GM21515 (cell line): Measurements from ENCODE around the gene HOMER1.

Experiments used
- ATAC-seq: cut with Tn5 transposase; IDR thresholded peaks from one replicate; pipeline ENCODE4 v1.9.1; 2021; ENCODE audit not compliant: unreplicated experiment

HOMER1 gene

DNA sequence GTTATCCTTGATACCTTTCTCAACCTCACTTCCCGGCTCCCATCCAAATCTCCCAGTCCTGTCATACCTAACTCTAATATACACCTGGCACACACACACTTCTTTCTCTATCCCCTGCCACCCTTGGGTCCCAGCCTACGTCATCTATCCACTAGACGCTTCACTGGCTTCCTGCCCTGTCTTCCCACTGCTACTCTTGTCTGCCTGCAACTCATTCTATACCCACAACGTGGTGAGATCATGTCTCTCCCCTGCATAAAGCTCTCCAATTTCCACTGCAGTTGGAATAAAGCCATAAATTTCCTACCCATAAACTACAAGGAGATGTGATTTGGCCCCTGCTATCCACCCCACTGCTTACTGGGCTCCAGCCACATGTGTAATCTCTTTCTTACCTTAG, 184.5 kb downstream of the HOMER1 start:
- no peak for ATAC-seq
